ENCODE results near the gene NDUFA3.

NDUFA3 gene

GRCh38 chr19:54102421-54103169 is at the start of gene NDUFA3:
NDUFA3 (plus strand) TSS chr19:54102855; CDS start chr19:54102879, 24 bp downstream.
- DNase-seq (ENCODE audit: low read depth, low spot score): peak; percentile 98
- in situ Hi-C loops (cut with HindIII; ENCODE audit: low sequenced_read_pairs): no loop called here
- peak within 1 kb of the TSS; percentile 98 for H3K4me3 ChIP-seq (ENCODE audit: low read depth, low read length)
- TF ChIP-seq CTCF (IDR thresholded peaks at IDR 0.05; ENCODE audit: low read depth, low read length): no peak

GRCh38 chr19:54062643-54063042 is 40.0 kb upstream of the NDUFA3 start:
- in situ Hi-C loops (cut with HindIII; ENCODE audit: low sequenced_read_pairs): no loop called here
- DNase-seq (ENCODE audit: low read depth, low spot score): no peak
- H3K4me3 ChIP-seq (ENCODE audit: low read depth, low read length): no peak overlapping the region
- TF ChIP-seq CTCF (IDR thresholded peaks at IDR 0.05; ENCODE audit: low read depth, low read length): no peak

GRCh38 chr19:54063350-54064116 is 39.1 kb upstream of the NDUFA3 start, which contains the start of gene VSTM1:
VSTM1 (minus strand) TSS chr19:54063897; CDS start chr19:54063777, 120 bp downstream.
- TF ChIP-seq CTCF (IDR thresholded peaks at IDR 0.05; ENCODE audit: low read depth, low read length): no peak
- in situ Hi-C loops (cut with HindIII; ENCODE audit: low sequenced_read_pairs): no loop called here
- no peak within 1 kb of the TSS for H3K4me3 ChIP-seq (ENCODE audit: low read depth, low read length)
- DNase-seq (ENCODE audit: low read depth, low spot score): no peak

- no peak overlapping the region for H3K4me3 ChIP-seq (ENCODE audit: low read depth, low read length)
- in situ Hi-C loops (cut with HindIII; ENCODE audit: low sequenced_read_pairs): no loop called here
- DNase-seq (ENCODE audit: low read depth, low spot score): no peak
- TF ChIP-seq CTCF (IDR thresholded peaks at IDR 0.05; ENCODE audit: low read depth, low read length): no peak
These were observed 33.2 kb upstream of the NDUFA3 start for GRCh38 chr19:54069470-54069869.

GRCh38 chr19:54073829-54074228 is 28.8 kb upstream of the NDUFA3 start:
- no peak for DNase-seq (ENCODE audit: low read depth, low spot score)
- no peak for TF ChIP-seq CTCF (IDR thresholded peaks at IDR 0.05; ENCODE audit: low read depth, low read length)
- in situ Hi-C loops (cut with HindIII; ENCODE audit: low sequenced_read_pairs): no loop called here
- H3K4me3 ChIP-seq (ENCODE audit: low read depth, low read length): no peak overlapping the region

GRCh38 chr19:54074851-54075250 is 27.8 kb upstream of the NDUFA3 start:
- H3K4me3 ChIP-seq (ENCODE audit: low read depth, low read length): no peak overlapping the region
- in situ Hi-C loops (cut with HindIII; ENCODE audit: low sequenced_read_pairs): no loop called here
- TF ChIP-seq CTCF (IDR thresholded peaks at IDR 0.05; ENCODE audit: low read depth, low read length): no peak

More at GRCh38 chr19:54074851-54075250, 27.8 kb upstream of the NDUFA3 start:
- DNase-seq (ENCODE audit: low read depth, low spot score): no peak

All from astrocyte of the spinal cord (primary cell).